DND-41 (cell line): Measurements from ENCODE around the gene LRRC55.

ENCODE experiments used
- EZH2 ChIP-seq: IDR thresholded peaks from 3 replicates; pipeline ENCODE4 v1.6.1; 2012; ENCODE audit warnings: borderline replicate concordance, low read depth, mild to moderate bottlenecking, moderate library complexity, low read length, inconsistent platforms; ENCODE audit not compliant: severe bottlenecking
- TF ChIP-seq, protein P1 (sequence below): IDR thresholded peaks from 2 replicates; pipeline ENCODE4 v1.5.1; 2012; ENCODE audit warnings: borderline replicate concordance, low read length, moderate library complexity, mild to moderate bottlenecking; ENCODE audit not compliant: poor library complexity, severe bottlenecking; ENCODE audit errors: extremely low read depth

DNA sequence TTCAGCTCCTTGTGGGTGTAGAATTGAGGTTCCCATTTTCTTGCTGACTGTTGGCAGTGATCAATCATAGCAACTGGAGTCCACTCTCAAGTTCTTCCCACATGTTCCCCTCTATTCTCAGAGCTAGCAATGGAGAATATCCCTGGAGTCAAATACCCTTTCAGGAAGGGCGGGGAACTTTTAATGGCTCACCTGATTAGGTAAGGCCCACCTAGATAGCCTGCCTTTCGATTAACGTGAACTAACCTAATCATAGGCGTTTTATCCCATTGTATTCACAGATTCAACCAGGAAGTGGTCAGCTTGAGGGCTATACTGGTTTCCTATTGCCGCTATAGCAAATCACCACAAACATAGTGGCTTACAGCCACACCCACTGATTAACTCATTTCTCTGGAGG is 7.1 kb upstream of the LRRC55 start:
- TF ChIP-seq, protein P1, sequence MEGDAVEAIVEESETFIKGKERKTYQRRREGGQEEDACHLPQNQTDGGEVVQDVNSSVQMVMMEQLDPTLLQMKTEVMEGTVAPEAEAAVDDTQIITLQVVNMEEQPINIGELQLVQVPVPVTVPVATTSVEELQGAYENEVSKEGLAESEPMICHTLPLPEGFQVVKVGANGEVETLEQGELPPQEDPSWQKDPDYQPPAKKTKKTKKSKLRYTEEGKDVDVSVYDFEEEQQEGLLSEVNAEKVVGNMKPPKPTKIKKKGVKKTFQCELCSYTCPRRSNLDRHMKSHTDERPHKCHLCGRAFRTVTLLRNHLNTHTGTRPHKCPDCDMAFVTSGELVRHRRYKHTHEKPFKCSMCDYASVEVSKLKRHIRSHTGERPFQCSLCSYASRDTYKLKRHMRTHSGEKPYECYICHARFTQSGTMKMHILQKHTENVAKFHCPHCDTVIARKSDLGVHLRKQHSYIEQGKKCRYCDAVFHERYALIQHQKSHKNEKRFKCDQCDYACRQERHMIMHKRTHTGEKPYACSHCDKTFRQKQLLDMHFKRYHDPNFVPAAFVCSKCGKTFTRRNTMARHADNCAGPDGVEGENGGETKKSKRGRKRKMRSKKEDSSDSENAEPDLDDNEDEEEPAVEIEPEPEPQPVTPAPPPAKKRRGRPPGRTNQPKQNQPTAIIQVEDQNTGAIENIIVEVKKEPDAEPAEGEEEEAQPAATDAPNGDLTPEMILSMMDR: no peak
- TF ChIP-seq EZH2: no peak
